Muscle layer of colon (tissue), 2 donors: ENCODE data around the gene ITSN1.

Experiments used
- H3K27ac ChIP-seq: one replicate; pipeline ENCODE4 v1.7.0; 2013; ENCODE audit warnings: low read depth, mild to moderate bottlenecking, low read length, moderate library complexity
- H3K27me3 ChIP-seq, 2 donors: one replicate each; pipeline ENCODE4 v1.7.0; 2013; ENCODE audit warnings: low read length in 2 of 2, mild to moderate bottlenecking in 2 of 2; ENCODE audit not compliant: insufficient read depth in 2 of 2, control insufficient read depth in 1 of 2
- H3K36me3 ChIP-seq: one replicate; pipeline ENCODE4 v1.7.0; 2013; ENCODE audit warnings: mild to moderate bottlenecking, low read length; ENCODE audit not compliant: insufficient read depth
- H3K4me1 ChIP-seq: one replicate; pipeline ENCODE4 v1.7.0; 2013; ENCODE audit warnings: mild to moderate bottlenecking, low read length; ENCODE audit not compliant: insufficient read depth
- H3K4me3 ChIP-seq, 2 donors: one replicate each; pipeline ENCODE4 v1.7.0; 2013; ENCODE audit warnings: low read length in 2 of 2, low read depth in 1 of 2, mild to moderate bottlenecking in 1 of 2, moderate library complexity in 1 of 2
- H3K9ac ChIP-seq: one replicate; pipeline ENCODE4 v1.7.0; 2013; ENCODE audit warnings: low read length
- H3K9me3 ChIP-seq: one replicate; pipeline ENCODE4 v1.7.0; 2013; ENCODE audit warnings: mild to moderate bottlenecking, low read length
- donor health status: abdominal sarcoma.
- donor health status: Adenocarcinoma of cecum.

ITSN1 gene

GRCh38 chr21:33831962-33832659, 189.8 kb downstream of the ITSN1 start:
- no peaks in the 10 kb centered on the region for H3K27me3 ChIP-seq
- H3K4me3 ChIP-seq, result no peak overlapping the region
- H3K9ac ChIP-seq, result no peak overlapping the region
- no peak overlapping the region for H3K27ac ChIP-seq
- H3K9me3 ChIP-seq, result no peaks in the 10 kb centered on the region
- peaks cover 27% of the 10 kb centered on the region for H3K36me3 ChIP-seq
- H3K4me1 ChIP-seq, result peaks cover 13% of the 10 kb centered on the region

GRCh38 chr21:33834801-33835500, 192.7 kb downstream of the ITSN1 start:
- Histone ChIP-seq H3K9ac (no peak overlapping the region), H3K4me3 (no peak overlapping the region), H3K36me3 (peaks cover 21% of the 10 kb centered on the region), H3K4me1 (no peaks in the 10 kb centered on the region), H3K27ac (no peak overlapping the region), H3K9me3 (no peaks in the 10 kb centered on the region), H3K27me3 (no peaks in the 10 kb centered on the region)

GRCh38 chr21:33835920-33836319, 193.6 kb downstream of the ITSN1 start:
- Histone ChIP-seq H3K36me3 (peaks cover 15% of the 10 kb centered on the region), H3K27ac (no peak overlapping the region), H3K4me1 (no peaks in the 10 kb centered on the region), H3K4me3 (no peak overlapping the region), H3K27me3 (no peaks in the 10 kb centered on the region), H3K9ac (no peak overlapping the region), H3K9me3 (no peaks in the 10 kb centered on the region)

GRCh38 chr21:33836408-33836807, 194.1 kb downstream of the ITSN1 start:
- no peaks in the 10 kb centered on the region for H3K9me3 ChIP-seq
- H3K27ac ChIP-seq, result no peak overlapping the region
- H3K4me1 ChIP-seq, result no peaks in the 10 kb centered on the region
- H3K9ac ChIP-seq, result no peak overlapping the region
- no peaks in the 10 kb centered on the region for H3K27me3 ChIP-seq
- H3K4me3 ChIP-seq, result no peak overlapping the region
- H3K36me3 ChIP-seq, result peaks cover 15% of the 10 kb centered on the region

DNA sequence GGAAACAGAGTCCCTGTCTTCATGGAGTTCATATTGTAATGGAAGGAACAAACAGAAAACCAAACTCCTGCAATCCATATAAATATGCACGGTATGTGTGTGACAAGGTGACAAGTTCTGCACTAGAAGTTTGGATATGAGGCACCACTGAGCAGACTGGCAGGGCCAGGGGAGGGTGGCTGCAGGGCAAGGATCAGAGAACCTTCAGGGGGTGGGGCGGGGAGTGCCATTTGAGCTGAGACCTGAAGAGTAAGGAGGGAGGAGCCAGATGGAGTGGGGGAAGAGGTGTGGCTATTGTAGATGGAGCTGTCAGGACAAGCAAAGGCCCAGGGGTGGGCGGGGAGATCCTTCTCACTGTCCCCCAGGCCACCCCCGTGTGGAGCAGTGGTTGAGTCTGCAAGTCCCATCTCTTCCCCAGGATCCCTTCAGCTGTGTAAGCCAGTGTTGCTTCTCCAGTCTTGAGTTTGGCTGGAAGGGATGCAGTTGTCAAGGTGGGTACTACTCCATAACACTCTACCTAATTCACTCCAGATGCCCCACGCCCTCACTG, 196.9 kb downstream of the ITSN1 start:
- Histone ChIP-seq H3K4me1 (peaks cover 13% of the 10 kb centered on the region), H3K27ac (no peak overlapping the region), H3K36me3 (peaks cover 15% of the 10 kb centered on the region), H3K9ac (no peak overlapping the region), H3K27me3 (no peaks in the 10 kb centered on the region), H3K4me3 (no peak overlapping the region), H3K9me3 (no peaks in the 10 kb centered on the region)

DNA sequence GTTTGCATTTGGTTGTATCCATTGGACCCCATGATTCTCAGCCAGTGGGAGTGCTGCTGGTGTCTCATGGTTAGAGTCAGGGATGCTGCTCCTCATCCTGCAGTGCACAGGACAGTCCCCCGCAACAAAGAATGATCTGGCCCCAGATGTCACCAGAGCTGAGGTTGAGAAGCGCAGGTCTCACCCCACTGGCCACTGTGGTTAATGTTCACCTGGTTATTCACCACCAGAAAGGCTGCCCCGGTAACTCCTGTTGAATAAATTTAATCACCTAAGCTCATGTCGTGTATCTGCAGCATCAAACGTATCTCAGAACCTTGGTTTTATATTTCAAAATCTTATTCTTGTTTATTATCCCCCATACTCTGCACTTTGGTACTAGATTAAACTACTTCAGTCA, 197.5 kb downstream of the ITSN1 start:
- Histone ChIP-seq H3K9me3 (no peaks in the 10 kb centered on the region), H3K4me1 (peaks cover 19% of the 10 kb centered on the region), H3K27me3 (no peaks in the 10 kb centered on the region), H3K9ac (no peak overlapping the region), H3K4me3 (no peak overlapping the region), H3K36me3 (peaks cover 10% of the 10 kb centered on the region), H3K27ac (no peak overlapping the region)

GRCh38 chr21:33840771-33841170, 198.5 kb downstream of the ITSN1 start:
- Histone ChIP-seq H3K4me1 (peaks cover 20% of the 10 kb centered on the region), H3K9ac (no peak overlapping the region), H3K27ac (no peak overlapping the region), H3K36me3 (peaks cover 9% of the 10 kb centered on the region), H3K9me3 (no peaks in the 10 kb centered on the region), H3K4me3 (no peak overlapping the region), H3K27me3 (no peaks in the 10 kb centered on the region)

- Histone ChIP-seq H3K27ac (no peak overlapping the region), H3K27me3 (no peaks in the 10 kb centered on the region), H3K9me3 (no peaks in the 10 kb centered on the region), H3K9ac (no peak overlapping the region), H3K4me3 (no peak overlapping the region), H3K4me1 (peaks cover 20% of the 10 kb centered on the region), H3K36me3 (peaks cover 4% of the 10 kb centered on the region)
Measured at GRCh38 chr21:33841561-33841960, 199.3 kb downstream of the ITSN1 start.

- H3K4me3 ChIP-seq, result no peak overlapping the region
- no peaks in the 10 kb centered on the region for H3K27me3 ChIP-seq
- no peaks in the 10 kb centered on the region for H3K9me3 ChIP-seq
- H3K4me1 ChIP-seq, result peaks cover 20% of the 10 kb centered on the region
- no peaks in the 10 kb centered on the region for H3K36me3 ChIP-seq
- H3K9ac ChIP-seq, result no peak overlapping the region
- no peak overlapping the region for H3K27ac ChIP-seq
Measured at GRCh38 chr21:33843216-33843615, 200.9 kb downstream of the ITSN1 start.

GRCh38 chr21:33844104-33844889, 202.0 kb downstream of the ITSN1 start:
- H3K4me1 ChIP-seq, result peaks cover 20% of the 10 kb centered on the region
- H3K4me3 ChIP-seq, result no peak overlapping the region
- no peaks in the 10 kb centered on the region for H3K9me3 ChIP-seq
- no peaks in the 10 kb centered on the region for H3K36me3 ChIP-seq
- H3K27ac ChIP-seq, result no peak overlapping the region
- no peaks in the 10 kb centered on the region for H3K27me3 ChIP-seq
- no peak overlapping the region for H3K9ac ChIP-seq

- peaks cover 20% of the 10 kb centered on the region for H3K4me1 ChIP-seq
- H3K9ac ChIP-seq, result no peak overlapping the region
- no peak overlapping the region for H3K4me3 ChIP-seq
- no peaks in the 10 kb centered on the region for H3K27me3 ChIP-seq
- H3K27ac ChIP-seq, result no peak overlapping the region
- H3K36me3 ChIP-seq, result no peaks in the 10 kb centered on the region
- no peaks in the 10 kb centered on the region for H3K9me3 ChIP-seq
Measured at GRCh38 chr21:33844890-33845205, 202.5 kb downstream of the ITSN1 start.
